Sigmoid colon (tissue), 7 donors: ENCODE results near the gene GPC1. TPM values are rescaled to one million over a fixed set of nuclear protein-coding genes. Genes with fewer than 3 reads are reported as not detected.

Experiments used
- DNase-seq: peaks from one replicate; pipeline ENCODE4 v3.0.0-alpha.2; 2019
- H3K27ac ChIP-seq, 4 donors: fragments of 200-600 bp; sonication (generic); one replicate each; pipeline ENCODE4 v1.5.1; 2016 to 2019; ENCODE audit warnings: mild to moderate bottlenecking in 1 of 4
- H3K27me3 ChIP-seq, 3 donors: fragments of 200-600 bp; sonication (generic); one replicate each; pipeline ENCODE4 v1.5.1; 2019; ENCODE audit warnings: mild to moderate bottlenecking in 1 of 3
- H3K36me3 ChIP-seq, 4 donors: fragments of 200-600 bp; sonication (generic); one replicate each; pipeline ENCODE4 v1.5.1; 2016 to 2019
- H3K4me1 ChIP-seq, 4 donors: fragments of 200-600 bp; sonication (generic); one replicate each; pipeline ENCODE4 v1.5.1; 2017 to 2019
- H3K4me3 ChIP-seq, 4 donors: fragments of 200-600 bp; sonication (generic); one replicate each; pipeline ENCODE4 v1.5.1; 2017 to 2019; ENCODE audit warnings: mild to moderate bottlenecking in 2 of 4, moderate library complexity in 1 of 4
- H3K9me3 ChIP-seq, 4 donors: fragments of 200-600 bp in 3 of 4; sonication (generic) in 3 of 4; one replicate each; pipeline versions ENCODE4 v1.5.1 to v1.6.1; 2013 to 2019
- EP300 ChIP-seq, 4 donors: sonication (generic); formaldehyde crosslinking; IDR thresholded peaks; one replicate each; pipeline ENCODE4 v1.6.1; 2017; ENCODE audit warnings: antibody characterized with exemption in 4 of 4
- POLR2A ChIP-seq, 2 donors: fragments of 450-650 bp; IDR thresholded peaks; one replicate each; pipeline ENCODE4 v1.6.1; 2016; ENCODE audit warnings: antibody characterized with exemption in 2 of 2, mild to moderate bottlenecking in 2 of 2, moderate library complexity in 2 of 2
- POLR2AphosphoS5 ChIP-seq, 4 donors: sonication (generic); formaldehyde crosslinking; IDR thresholded peaks; one replicate each; pipeline ENCODE4 v1.6.1; 2017; ENCODE audit warnings: antibody characterized with exemption in 4 of 4
- WGBS, 2 donors: extraction: QIAGEN DNeasy Blood & Tissue Kit; methylation state at CpG; one replicate each; pipeline ENCODE4 v1.1.7; 2013; 5-methylcytosine and 5-hydroxymethylcytosine counted together
- intact Hi-C: fragments of 100-400 bp; cut with DNase I; formaldehyde crosslinking; loops from one replicate; pipeline ENCODE4 v1.15.1; 2023
- polyA plus RNA-seq, 3 donors: library from polyadenylated mRNA; stranded (reverse); fragments of 200-250 nt; gene quantifications; one replicate each; pipeline ENCODE4 v1.2.3, GENCODE V29; 2013
- total RNA-seq, 4 donors: library from RNA; depleted of rRNA; stranded (reverse); fragments of >200 nt; gene quantifications; one replicate each; pipeline ENCODE4 v1.1.0, GENCODE V29; 2016
- TF ChIP-seq, protein P1 (sequence below), 4 experiments: fragments of 450-650 bp in 3 of 4; fragments of 200-600 bp in 1 of 4; IDR thresholded peaks; one replicate each; pipeline ENCODE4 v1.5.1; 2016 to 2019; ENCODE audit warnings: antibody characterized with exemption in 4 of 4, mild to moderate bottlenecking in 3 of 4, moderate library complexity in 2 of 4
- donor health status: healthy with polysubstance abuse.
- donor health status: Bipolar disorder and iron deficiency.
- donor health status: healthy.

Gene GPC1
- total and polyA plus RNA-seq, 7 donors = 3.0 to 30.7 (median 15.8) TPM

GRCh38 chr2:240468303-240469238 is 33.1 kb downstream of the GPC1 start:
- Histone ChIP-seq H3K36me3 (peaks cover 0 to 27% (median 12%) of the 10 kb centered on the region in 4 donors), H3K4me1 (no peaks in the 10 kb centered on the region), H3K9me3 (no peaks in the 10 kb centered on the region), H3K4me3 (no peak overlapping the region), H3K27me3 (no peaks in the 10 kb centered on the region), H3K27ac (no peak overlapping the region)
- 83 to 87% methylated on average over 20 of the region's 20 CpGs for WGBS, 2 donors
- peak; percentile 57 for DNase-seq
- no peak for TF ChIP-seq EP300 (IDR thresholded peaks at IDR 0.05)
- TF ChIP-seq, protein P1, sequence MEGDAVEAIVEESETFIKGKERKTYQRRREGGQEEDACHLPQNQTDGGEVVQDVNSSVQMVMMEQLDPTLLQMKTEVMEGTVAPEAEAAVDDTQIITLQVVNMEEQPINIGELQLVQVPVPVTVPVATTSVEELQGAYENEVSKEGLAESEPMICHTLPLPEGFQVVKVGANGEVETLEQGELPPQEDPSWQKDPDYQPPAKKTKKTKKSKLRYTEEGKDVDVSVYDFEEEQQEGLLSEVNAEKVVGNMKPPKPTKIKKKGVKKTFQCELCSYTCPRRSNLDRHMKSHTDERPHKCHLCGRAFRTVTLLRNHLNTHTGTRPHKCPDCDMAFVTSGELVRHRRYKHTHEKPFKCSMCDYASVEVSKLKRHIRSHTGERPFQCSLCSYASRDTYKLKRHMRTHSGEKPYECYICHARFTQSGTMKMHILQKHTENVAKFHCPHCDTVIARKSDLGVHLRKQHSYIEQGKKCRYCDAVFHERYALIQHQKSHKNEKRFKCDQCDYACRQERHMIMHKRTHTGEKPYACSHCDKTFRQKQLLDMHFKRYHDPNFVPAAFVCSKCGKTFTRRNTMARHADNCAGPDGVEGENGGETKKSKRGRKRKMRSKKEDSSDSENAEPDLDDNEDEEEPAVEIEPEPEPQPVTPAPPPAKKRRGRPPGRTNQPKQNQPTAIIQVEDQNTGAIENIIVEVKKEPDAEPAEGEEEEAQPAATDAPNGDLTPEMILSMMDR (IDR thresholded peaks at IDR 0.05) = no peak
- no peak for TF ChIP-seq POLR2A (IDR thresholded peaks at IDR 0.05)
- TF ChIP-seq POLR2AphosphoS5 (IDR thresholded peaks at IDR 0.05) = no peak
- intact Hi-C loops = no loop called here

DNA sequence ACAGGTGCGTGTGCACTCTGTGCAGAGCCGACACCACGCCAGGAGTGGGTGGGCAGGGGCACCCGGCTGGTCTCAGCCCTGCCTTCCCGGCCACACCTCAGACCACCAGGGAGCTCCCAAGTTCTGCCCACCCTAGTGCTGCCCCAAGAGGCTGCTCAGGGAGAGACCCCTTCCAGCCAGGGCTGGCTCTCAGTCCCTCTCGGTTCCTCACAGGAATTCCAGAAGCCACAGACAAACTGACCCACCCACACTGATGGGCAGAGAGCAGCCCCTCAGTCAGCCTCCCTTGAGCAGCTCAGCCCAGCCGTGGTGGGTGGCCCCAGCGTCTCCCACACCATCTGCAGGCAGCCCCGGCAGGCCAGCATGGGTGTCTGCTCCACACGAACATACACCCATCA is 33.8 kb downstream of the GPC1 start:
- Histone ChIP-seq H3K27ac (no peak overlapping the region), H3K27me3 (no peaks in the 10 kb centered on the region), H3K4me1 (no peaks in the 10 kb centered on the region), H3K4me3 (no peak overlapping the region), H3K9me3 (no peaks in the 10 kb centered on the region), H3K36me3 (peaks cover 0 to 20% (median 9%) of the 10 kb centered on the region in 4 donors)
- DNase-seq = peak; percentile 55
- 72 to 75% methylated on average over 10 of the region's 10 CpGs for WGBS, 2 donors
- TF ChIP-seq EP300 (IDR thresholded peaks at IDR 0.05) = no peak
- TF ChIP-seq, protein P1 (IDR thresholded peaks at IDR 0.05) = no peak
- no peak for TF ChIP-seq POLR2A (IDR thresholded peaks at IDR 0.05)
- TF ChIP-seq POLR2AphosphoS5 (IDR thresholded peaks at IDR 0.05) = no peak
- intact Hi-C loops = no loop called here

DNA sequence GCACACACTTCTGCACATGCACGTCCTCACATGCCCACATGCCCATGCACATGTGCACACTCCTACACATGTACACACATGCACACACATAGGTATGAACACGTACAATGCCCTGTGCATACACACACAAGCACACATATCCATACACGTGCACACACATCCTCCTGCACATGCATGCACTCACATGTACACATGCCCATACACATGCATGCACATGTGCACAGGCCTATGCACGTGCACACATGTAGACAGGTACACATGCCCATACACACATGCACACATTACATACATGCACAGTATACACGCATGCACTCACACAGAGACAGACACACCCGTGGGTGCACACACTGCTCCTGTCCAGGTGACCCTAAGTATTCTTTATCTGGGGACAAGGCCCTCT is 34.3 kb downstream of the GPC1 start:
- WGBS, 2 donors = 94% methylated on average over 6 of the region's 6 CpGs
- intact Hi-C loops = no loop called here
- no peaks in the 10 kb centered on the region for H3K4me1 ChIP-seq
- H3K36me3 ChIP-seq = peaks cover 0 to 16% (median 7%) of the 10 kb centered on the region in 4 donors
- H3K9me3 ChIP-seq = no peaks in the 10 kb centered on the region
- TF ChIP-seq POLR2AphosphoS5 (IDR thresholded peaks at IDR 0.05) (peak in 1 of 4 donors; percentile 29), EP300 (IDR thresholded peaks at IDR 0.05) (no peak)
- DNase-seq = no peak
- H3K4me3 ChIP-seq = no peak overlapping the region
- H3K27ac ChIP-seq = no peak overlapping the region
- H3K27me3 ChIP-seq = no peaks in the 10 kb centered on the region

DNA sequence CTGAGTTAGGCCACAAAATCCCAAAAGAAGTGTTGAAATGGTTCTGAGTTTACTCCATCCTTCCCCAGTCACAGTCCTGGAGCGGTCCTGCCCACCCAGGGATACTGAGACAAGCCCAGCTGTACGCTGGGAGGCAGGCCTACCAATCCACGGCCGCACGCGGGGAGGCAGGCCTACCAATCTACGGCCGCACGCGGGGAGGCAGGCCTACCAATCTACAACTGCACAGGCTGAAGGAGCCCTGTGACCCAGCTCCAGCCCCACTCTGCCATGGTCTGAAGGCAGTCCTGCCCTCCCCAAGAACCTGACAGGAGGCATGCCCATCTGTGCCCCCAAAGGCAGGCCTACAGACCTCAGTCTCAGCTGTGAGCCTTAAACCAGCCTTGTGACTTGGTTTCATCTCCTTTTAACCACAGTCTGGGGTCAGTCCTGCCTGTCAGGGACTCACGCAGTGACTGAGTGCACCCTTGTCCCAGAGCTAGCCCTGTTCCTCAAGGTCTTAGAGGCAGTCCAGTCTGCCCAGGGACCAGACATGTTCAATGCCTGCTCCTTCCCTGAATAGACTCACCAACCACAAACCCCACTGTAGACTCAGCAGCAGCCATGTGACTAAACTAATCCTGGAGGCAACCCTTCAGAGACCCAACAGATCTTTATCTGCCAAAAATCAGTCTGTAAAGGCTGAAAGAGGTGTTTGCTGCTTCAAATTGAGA is 36.8 kb downstream of the GPC1 start:
- TF ChIP-seq EP300 (IDR thresholded peaks at IDR 0.05) (no peak), POLR2A (IDR thresholded peaks at IDR 0.05) (no peak), POLR2AphosphoS5 (IDR thresholded peaks at IDR 0.05) (no peak)
- TF ChIP-seq, protein P1 (IDR thresholded peaks at IDR 0.05) = no peak
- WGBS, 2 donors = 94 to 97% methylated on average over 11 of the region's 11 CpGs
- no peaks in the 10 kb centered on the region for H3K4me1 ChIP-seq
- no peaks in the 10 kb centered on the region for H3K9me3 ChIP-seq
- no peak overlapping the region for H3K27ac ChIP-seq
- intact Hi-C loops = no loop called here
- no peaks in the 10 kb centered on the region for H3K36me3 ChIP-seq
- no peak for DNase-seq
- H3K4me3 ChIP-seq = no peak overlapping the region
- no peaks in the 10 kb centered on the region for H3K27me3 ChIP-seq

DNA sequence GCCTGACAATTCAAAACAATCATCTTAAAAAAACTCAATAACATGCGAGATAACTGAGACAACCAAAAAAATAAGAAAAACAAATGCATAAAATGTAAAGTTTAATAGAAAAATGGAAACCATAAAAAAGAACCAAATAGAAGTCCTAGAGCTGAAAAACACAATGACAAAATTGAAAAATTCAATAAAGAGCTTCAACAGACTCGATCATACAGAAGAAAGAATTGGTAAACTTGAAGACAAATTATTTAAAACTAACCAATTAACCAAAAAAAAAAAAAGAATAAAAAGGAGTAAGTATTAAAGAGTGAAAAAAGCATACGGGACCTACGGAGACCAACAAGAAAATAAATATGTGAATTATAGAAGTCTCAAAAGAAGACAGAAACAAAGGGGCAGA is 37.7 kb downstream of the GPC1 start:
- Histone ChIP-seq H3K4me3 (no peak overlapping the region), H3K27me3 (no peaks in the 10 kb centered on the region), H3K27ac (no peak overlapping the region), H3K4me1 (no peaks in the 10 kb centered on the region), H3K9me3 (no peaks in the 10 kb centered on the region), H3K36me3 (no peaks in the 10 kb centered on the region)
- TF ChIP-seq POLR2AphosphoS5 (IDR thresholded peaks at IDR 0.05) = no peak
- DNase-seq = no peak
- intact Hi-C loops = no loop called here
- 96 to 97% methylated on average over 4 of the region's 4 CpGs for WGBS, 2 donors
